ENCODE data around the gene CD40. TPM values are rescaled to one million over a fixed set of nuclear protein-coding genes. Genes with fewer than 3 reads are reported as not detected.
A peak's percentile ranks its signal among the peaks of the same experiment; 100 is the strongest.

The CD40 gene
- total and polyA plus RNA-seq, 10 of the 15 experiments (the other 5 are each of a cell fraction or from before 2014, with no cell fraction given): 40.8 to 193 (median 89.5) TPM

DNA sequence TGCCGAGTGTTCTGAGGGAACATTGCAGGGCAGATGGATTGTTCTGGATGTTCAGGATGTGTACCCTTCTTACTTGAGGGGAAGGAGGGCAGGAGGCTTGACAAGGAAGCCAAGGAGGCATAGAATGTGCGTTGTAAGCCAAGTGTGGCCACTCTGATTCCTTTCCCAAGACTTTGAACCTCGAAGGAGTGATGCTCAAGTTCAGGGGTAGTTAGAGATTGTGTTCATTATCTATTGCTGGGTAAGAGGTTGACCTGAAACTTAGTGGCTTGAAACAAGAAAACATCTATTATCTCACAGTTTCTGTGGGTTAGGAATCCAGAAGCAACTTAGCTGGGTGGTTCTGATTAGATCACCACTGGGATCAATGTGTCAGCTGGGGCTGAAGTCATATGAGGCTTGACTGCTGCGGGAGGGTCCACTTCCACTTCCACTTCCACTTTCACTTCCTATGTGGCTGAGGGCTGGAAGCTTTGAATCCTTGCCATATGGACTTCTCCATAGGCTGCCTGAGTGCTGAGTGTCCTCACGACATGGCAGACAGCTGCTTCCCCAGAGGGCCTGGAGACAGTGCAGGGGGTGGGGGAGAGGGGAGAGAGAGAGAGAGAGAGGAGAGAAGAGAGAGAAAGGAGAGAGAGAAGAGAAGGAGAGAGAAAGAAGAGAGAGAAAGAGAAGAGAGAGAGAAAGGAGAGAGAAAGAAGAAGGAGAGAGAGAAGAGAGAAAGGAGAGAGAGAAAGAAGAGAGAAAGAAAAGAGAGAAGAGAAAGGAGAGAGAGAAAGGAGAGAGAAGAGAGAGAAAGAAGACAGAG lies 6.9 kb upstream of the CD40 start (continued):
- TF ChIP-seq, protein P1, sequence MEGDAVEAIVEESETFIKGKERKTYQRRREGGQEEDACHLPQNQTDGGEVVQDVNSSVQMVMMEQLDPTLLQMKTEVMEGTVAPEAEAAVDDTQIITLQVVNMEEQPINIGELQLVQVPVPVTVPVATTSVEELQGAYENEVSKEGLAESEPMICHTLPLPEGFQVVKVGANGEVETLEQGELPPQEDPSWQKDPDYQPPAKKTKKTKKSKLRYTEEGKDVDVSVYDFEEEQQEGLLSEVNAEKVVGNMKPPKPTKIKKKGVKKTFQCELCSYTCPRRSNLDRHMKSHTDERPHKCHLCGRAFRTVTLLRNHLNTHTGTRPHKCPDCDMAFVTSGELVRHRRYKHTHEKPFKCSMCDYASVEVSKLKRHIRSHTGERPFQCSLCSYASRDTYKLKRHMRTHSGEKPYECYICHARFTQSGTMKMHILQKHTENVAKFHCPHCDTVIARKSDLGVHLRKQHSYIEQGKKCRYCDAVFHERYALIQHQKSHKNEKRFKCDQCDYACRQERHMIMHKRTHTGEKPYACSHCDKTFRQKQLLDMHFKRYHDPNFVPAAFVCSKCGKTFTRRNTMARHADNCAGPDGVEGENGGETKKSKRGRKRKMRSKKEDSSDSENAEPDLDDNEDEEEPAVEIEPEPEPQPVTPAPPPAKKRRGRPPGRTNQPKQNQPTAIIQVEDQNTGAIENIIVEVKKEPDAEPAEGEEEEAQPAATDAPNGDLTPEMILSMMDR (IDR thresholded peaks at IDR 0.05 in 2 of 3, conservative IDR thresholded peaks at IDR 0.05 in 1 of 3; ENCODE audit: control insufficient read depth in 2 of 3, extremely low read depth in 1 of 3, insufficient read depth in 1 of 3, low read depth in 3 of 3, low read length in 3 of 3): no peak
- TF ChIP-seq MXI1 (IDR thresholded peaks at IDR 0.05; ENCODE audit: low read depth, low read length): no peak
- peak; percentile 62 for TF ChIP-seq SIN3A (IDR thresholded peaks at IDR 0.05; ENCODE audit: low read depth, low read length)
- peak; percentile 75; the same call in 1 of the 2 replicates for TF ChIP-seq FOXM1 (IDR thresholded peaks at IDR 0.05; ENCODE audit: low read depth, low read length)
- TF ChIP-seq, protein P2, sequence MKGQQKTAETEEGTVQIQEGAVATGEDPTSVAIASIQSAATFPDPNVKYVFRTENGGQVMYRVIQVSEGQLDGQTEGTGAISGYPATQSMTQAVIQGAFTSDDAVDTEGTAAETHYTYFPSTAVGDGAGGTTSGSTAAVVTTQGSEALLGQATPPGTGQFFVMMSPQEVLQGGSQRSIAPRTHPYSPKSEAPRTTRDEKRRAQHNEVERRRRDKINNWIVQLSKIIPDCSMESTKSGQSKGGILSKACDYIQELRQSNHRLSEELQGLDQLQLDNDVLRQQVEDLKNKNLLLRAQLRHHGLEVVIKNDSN (IDR thresholded peaks at IDR 0.05; ENCODE audit: borderline replicate concordance, extremely low read length, insufficient read depth, low read depth, low read length): peak; percentile 65
- no peak for TF ChIP-seq PML (IDR thresholded peaks at IDR 0.05; ENCODE audit: low read length)
- TF ChIP-seq, protein P3, sequence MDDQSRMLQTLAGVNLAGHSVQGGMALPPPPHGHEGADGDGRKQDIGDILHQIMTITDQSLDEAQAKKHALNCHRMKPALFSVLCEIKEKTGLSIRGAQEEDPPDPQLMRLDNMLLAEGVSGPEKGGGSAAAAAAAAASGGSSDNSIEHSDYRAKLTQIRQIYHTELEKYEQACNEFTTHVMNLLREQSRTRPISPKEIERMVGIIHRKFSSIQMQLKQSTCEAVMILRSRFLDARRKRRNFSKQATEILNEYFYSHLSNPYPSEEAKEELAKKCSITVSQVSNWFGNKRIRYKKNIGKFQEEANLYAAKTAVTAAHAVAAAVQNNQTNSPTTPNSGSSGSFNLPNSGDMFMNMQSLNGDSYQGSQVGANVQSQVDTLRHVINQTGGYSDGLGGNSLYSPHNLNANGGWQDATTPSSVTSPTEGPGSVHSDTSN (IDR thresholded peaks at IDR 0.05; ENCODE audit: insufficient replicate concordance, low read depth, low read length): no peak
- TF ChIP-seq ATF7 (IDR thresholded peaks at IDR 0.05; ENCODE audit: low read depth): peak; percentile 95
- no peak for TF ChIP-seq MEF2B (IDR thresholded peaks at IDR 0.05; ENCODE audit: partially characterized antibody, poor library complexity, severe bottlenecking)
- TF ChIP-seq IKZF1 (conservative IDR thresholded peaks at IDR 0.05): peak; percentile 98
- TF ChIP-seq CREB1 (IDR thresholded peaks at IDR 0.05; ENCODE audit: low read depth): peak; percentile 81
- no peak for TF ChIP-seq BACH1 (IDR thresholded peaks at IDR 0.05; ENCODE audit: borderline replicate concordance)
- no peak; the same call in 1 of the 2 replicates for TF ChIP-seq ZBED1 (IDR thresholded peaks at IDR 0.05; ENCODE audit: borderline replicate concordance)
- TF ChIP-seq MTA2 (IDR thresholded peaks at IDR 0.05; ENCODE audit: low read depth): peak; percentile 67; the same call in 1 of the 2 replicates
- TF ChIP-seq RFX5 (IDR thresholded peaks at IDR 0.05; ENCODE audit: low read depth, low read length): no peak
- TF ChIP-seq, protein P4, sequence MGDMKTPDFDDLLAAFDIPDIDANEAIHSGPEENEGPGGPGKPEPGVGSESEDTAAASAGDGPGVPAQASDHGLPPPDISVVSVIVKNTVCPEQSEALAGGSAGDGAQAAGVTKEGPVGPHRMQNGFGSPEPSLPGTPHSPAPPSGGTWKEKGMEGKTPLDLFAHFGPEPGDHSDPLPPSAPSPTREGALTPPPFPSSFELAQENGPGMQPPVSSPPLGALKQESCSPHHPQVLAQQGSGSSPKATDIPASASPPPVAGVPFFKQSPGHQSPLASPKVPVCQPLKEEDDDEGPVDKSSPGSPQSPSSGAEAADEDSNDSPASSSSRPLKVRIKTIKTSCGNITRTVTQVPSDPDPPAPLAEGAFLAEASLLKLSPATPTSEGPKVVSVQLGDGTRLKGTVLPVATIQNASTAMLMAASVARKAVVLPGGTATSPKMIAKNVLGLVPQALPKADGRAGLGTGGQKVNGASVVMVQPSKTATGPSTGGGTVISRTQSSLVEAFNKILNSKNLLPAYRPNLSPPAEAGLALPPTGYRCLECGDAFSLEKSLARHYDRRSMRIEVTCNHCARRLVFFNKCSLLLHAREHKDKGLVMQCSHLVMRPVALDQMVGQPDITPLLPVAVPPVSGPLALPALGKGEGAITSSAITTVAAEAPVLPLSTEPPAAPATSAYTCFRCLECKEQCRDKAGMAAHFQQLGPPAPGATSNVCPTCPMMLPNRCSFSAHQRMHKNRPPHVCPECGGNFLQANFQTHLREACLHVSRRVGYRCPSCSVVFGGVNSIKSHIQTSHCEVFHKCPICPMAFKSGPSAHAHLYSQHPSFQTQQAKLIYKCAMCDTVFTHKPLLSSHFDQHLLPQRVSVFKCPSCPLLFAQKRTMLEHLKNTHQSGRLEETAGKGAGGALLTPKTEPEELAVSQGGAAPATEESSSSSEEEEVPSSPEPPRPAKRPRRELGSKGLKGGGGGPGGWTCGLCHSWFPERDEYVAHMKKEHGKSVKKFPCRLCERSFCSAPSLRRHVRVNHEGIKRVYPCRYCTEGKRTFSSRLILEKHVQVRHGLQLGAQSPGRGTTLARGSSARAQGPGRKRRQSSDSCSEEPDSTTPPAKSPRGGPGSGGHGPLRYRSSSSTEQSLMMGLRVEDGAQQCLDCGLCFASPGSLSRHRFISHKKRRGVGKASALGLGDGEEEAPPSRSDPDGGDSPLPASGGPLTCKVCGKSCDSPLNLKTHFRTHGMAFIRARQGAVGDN (IDR thresholded peaks at IDR 0.05): no peak
- TF ChIP-seq PAX5 (IDR thresholded peaks at IDR 0.05; ENCODE audit: borderline replicate concordance, low read depth, low read length): peak; percentile 82; the same call in 1 of the 2 replicates
- TF ChIP-seq, protein P5, sequence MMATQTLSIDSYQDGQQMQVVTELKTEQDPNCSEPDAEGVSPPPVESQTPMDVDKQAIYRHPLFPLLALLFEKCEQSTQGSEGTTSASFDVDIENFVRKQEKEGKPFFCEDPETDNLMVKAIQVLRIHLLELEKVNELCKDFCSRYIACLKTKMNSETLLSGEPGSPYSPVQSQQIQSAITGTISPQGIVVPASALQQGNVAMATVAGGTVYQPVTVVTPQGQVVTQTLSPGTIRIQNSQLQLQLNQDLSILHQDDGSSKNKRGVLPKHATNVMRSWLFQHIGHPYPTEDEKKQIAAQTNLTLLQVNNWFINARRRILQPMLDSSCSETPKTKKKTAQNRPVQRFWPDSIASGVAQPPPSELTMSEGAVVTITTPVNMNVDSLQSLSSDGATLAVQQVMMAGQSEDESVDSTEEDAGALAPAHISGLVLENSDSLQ (IDR thresholded peaks at IDR 0.05): peak; percentile 53
- TF ChIP-seq, protein P6, sequence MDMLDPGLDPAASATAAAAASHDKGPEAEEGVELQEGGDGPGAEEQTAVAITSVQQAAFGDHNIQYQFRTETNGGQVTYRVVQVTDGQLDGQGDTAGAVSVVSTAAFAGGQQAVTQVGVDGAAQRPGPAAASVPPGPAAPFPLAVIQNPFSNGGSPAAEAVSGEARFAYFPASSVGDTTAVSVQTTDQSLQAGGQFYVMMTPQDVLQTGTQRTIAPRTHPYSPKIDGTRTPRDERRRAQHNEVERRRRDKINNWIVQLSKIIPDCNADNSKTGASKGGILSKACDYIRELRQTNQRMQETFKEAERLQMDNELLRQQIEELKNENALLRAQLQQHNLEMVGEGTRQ (IDR thresholded peaks at IDR 0.05; ENCODE audit: borderline replicate concordance, low read depth, low read length): peak; percentile 72; the same call in 1 of the 2 replicates

All from GM12878 (cell line).